HepG2 (cell line): ENCODE results near the gene CLIC5. TPM values are rescaled to one million over a fixed set of nuclear protein-coding genes. Genes with fewer than 3 reads are reported as not detected.

Source experiments
- ATAC-seq: fragments of 200-7000 bp; cut with Tn5 transposase; 3 replicates; pipeline ENCODE4 v1.9.1; 2020; ENCODE audit warnings: mild to moderate bottlenecking, moderate library complexity
- BruUV-seq: library from RNA; stranded (reverse); fragments of 400-500 nt; replicated peaks from 2 replicates; lab custom pipeline; 2021; lab: Mats Ljungman, UMichigan
- CTCF ChIA-PET: fragments of 300-600 bp; formaldehyde crosslinking; extraction: SDS; loops from one replicate; lab custom pipeline; 2021; ENCODE audit warnings: low total read pairs, inconsistent platforms, low intra/inter-chr PET ratio; lab: Yijun Ruan, JAX
- POLR2A ChIA-PET: fragments of 350-600 bp; sonication (Branson Sonifier 250); formaldehyde crosslinking; loops from one replicate; lab custom pipeline; 2020; ENCODE audit warnings: antibody characterized with exemption, inconsistent platforms; lab: Yijun Ruan, JAX
- DNase-seq: peaks from one replicate; pipeline ENCODE4 v3.0.0-alpha.2; 2015; ENCODE audit warnings: low spot score
- FAIRE-seq: peaks from 3 replicates; lab custom pipeline; 2011; peaks lifted over from hg19 to GRCh38; lab: Jason Lieb, UNC
- H2AFZ ChIP-seq: one replicate; pipeline ENCODE4 v1.6.1; 2011; ENCODE audit warnings: low read length, inconsistent platforms
- H3K27ac ChIP-seq: fragments of 300-600 bp; 3 replicates; pipeline ENCODE4 v1.8.0; 2011; ENCODE audit warnings: mixed run types, mild to moderate bottlenecking, mixed read lengths, low read length, inconsistent platforms; ENCODE audit not compliant: insufficient read depth; ENCODE audit errors: extremely low read length
- H3K27me3 ChIP-seq, 2 experiments: fragments of 200-600 bp in 1 of 2; 2 replicates in 1 of 2; 3 replicates in 1 of 2; pipeline versions ENCODE4 v1.6.0 to v1.8.0; 2011; ENCODE audit warnings: low read length in 2 of 2, mild to moderate bottlenecking in 2 of 2, moderate library complexity in 2 of 2, inconsistent platforms in 1 of 2; ENCODE audit not compliant: insufficient read depth in 2 of 2, control insufficient read depth in 1 of 2
- H3K36me3 ChIP-seq, 2 experiments: fragments of 200-600 bp in 1 of 2; replicated peaks in 1 of 2; 2 replicates in 1 of 2; 3 replicates in 1 of 2; pipeline versions ENCODE4 v1.5.1 to v1.8.0; 2011; ENCODE audit warnings: low read length in 2 of 2, inconsistent platforms in 1 of 2; ENCODE audit not compliant: insufficient read depth in 2 of 2, control insufficient read depth in 1 of 2
- H3K4me1 ChIP-seq: 2 replicates; pipeline ENCODE4 v1.5.1; 2012; ENCODE audit warnings: low read length, inconsistent platforms; ENCODE audit not compliant: insufficient read depth
- H3K4me2 ChIP-seq: 2 replicates; pipeline ENCODE4 v1.6.0; 2011; ENCODE audit warnings: low read depth, low read length, inconsistent platforms
- H3K4me3 ChIP-seq, 3 experiments: fragments of 200-600 bp in 1 of 3; sonication (generic), shearing (Covaris generic) in 1 of 3; replicated peaks in 1 of 3; 2 replicates each; pipeline ENCODE4 v1.5.1; 2011 to 2016; ENCODE audit warnings: low read length in 3 of 3, inconsistent platforms in 2 of 3, low read depth in 2 of 3, mild to moderate bottlenecking in 2 of 3, control low read depth in 1 of 3, mixed read lengths in 1 of 3; ENCODE audit not compliant: insufficient read depth in 1 of 3
- H3K79me2 ChIP-seq: one replicate; pipeline ENCODE4 v1.6.1; 2011; ENCODE audit warnings: low read length, inconsistent platforms; ENCODE audit not compliant: insufficient read depth
- H3K9ac ChIP-seq: 2 replicates; pipeline ENCODE4 v1.6.0; 2011; ENCODE audit warnings: mild to moderate bottlenecking, low read depth, low read length, inconsistent platforms; ENCODE audit not compliant: insufficient read depth
- H3K9me3 ChIP-seq: 2 replicates; pipeline ENCODE4 v1.5.1; 2012; ENCODE audit warnings: mild to moderate bottlenecking, low read length
- H4K20me1 ChIP-seq: 2 replicates; pipeline ENCODE4 v1.6.0; 2011; ENCODE audit warnings: inconsistent platforms, mild to moderate bottlenecking, low read length, moderate library complexity; ENCODE audit not compliant: insufficient read depth
- ASH2L ChIP-seq: fragments of 300-600, 200-600 bp; sonication (generic); IDR thresholded peaks from 2 replicates; pipeline ENCODE4 v1.7.0; 2017; ENCODE audit warnings: low read depth, mild to moderate bottlenecking, moderate library complexity, mixed read lengths, low read length; ENCODE audit not compliant: insufficient read length
- CCDC6 ChIP-seq: sonication (generic); formaldehyde crosslinking; IDR thresholded peaks from 2 replicates; pipeline ENCODE4 v1.8.1; 2022; ENCODE audit warnings: mild to moderate bottlenecking, missing genetic modification reagents, moderate library complexity
- DNMT1 ChIP-seq: sonication (generic); formaldehyde crosslinking; IDR thresholded peaks from 2 replicates; pipeline ENCODE4 v1.5.1; 2020; ENCODE audit warnings: mild to moderate bottlenecking, missing genetic modification reagents
- EED ChIP-seq: sonication (generic); formaldehyde crosslinking; IDR thresholded peaks from 2 replicates; pipeline ENCODE4 v1.5.0; 2020; ENCODE audit warnings: mild to moderate bottlenecking, missing genetic modification reagents
- FIP1L1 ChIP-seq: fragments of 200-400 bp; formaldehyde crosslinking; IDR thresholded peaks from 2 replicates; pipeline ENCODE4 v1.6.1; 2018; ENCODE audit warnings: low read depth, mild to moderate bottlenecking, low read length, moderate library complexity, borderline replicate concordance; ENCODE audit not compliant: insufficient read depth
- HOXA7 ChIP-seq: sonication (generic); formaldehyde crosslinking; IDR thresholded peaks from 2 replicates; pipeline ENCODE4 v1.8.1; 2022; ENCODE audit warnings: mild to moderate bottlenecking, missing genetic modification reagents, moderate library complexity
- NFYC ChIP-seq: IDR thresholded peaks from 2 replicates; pipeline ENCODE4 v1.6.1; 2016; ENCODE audit warnings: missing genetic modification reagents, missing compliant biosample characterization
- REL ChIP-seq: sonication (generic); formaldehyde crosslinking; conservative IDR thresholded peaks from 2 replicates; pipeline ENCODE4 v1.8.0; 2022; ENCODE audit warnings: mild to moderate bottlenecking, missing genetic modification reagents, moderate library complexity
- SRSF4 ChIP-seq: fragments of 200-400 bp; formaldehyde crosslinking; IDR thresholded peaks from one replicate; pipeline ENCODE4 v1.6.1; 2018; ENCODE audit warnings: mild to moderate bottlenecking, low read depth, low read length, moderate library complexity; ENCODE audit not compliant: poor library complexity, severe bottlenecking
- TRIM24 ChIP-seq: sonication (generic); formaldehyde crosslinking; IDR thresholded peaks from 2 replicates; pipeline ENCODE4 v1.8.0; 2022; ENCODE audit warnings: mild to moderate bottlenecking, missing genetic modification reagents
- ZIK1 ChIP-seq: sonication (generic); formaldehyde crosslinking; IDR thresholded peaks from 2 replicates; pipeline ENCODE4 v1.5.0; 2020; ENCODE audit warnings: mild to moderate bottlenecking, low read depth, missing genetic modification reagents, borderline replicate concordance
- ZKSCAN1 ChIP-seq: fragments of 150-350 bp; IDR thresholded peaks from 2 replicates; pipeline ENCODE4 v1.6.1; 2014; ENCODE audit warnings: low read length
- ZNF12 ChIP-seq: sonication (generic); formaldehyde crosslinking; IDR thresholded peaks from 2 replicates; pipeline ENCODE4 v1.5.0; 2020; ENCODE audit warnings: missing genetic modification reagents
- ZNF33A ChIP-seq: sonication (generic); formaldehyde crosslinking; IDR thresholded peaks from 2 replicates; pipeline ENCODE4 v1.5.1; 2020; ENCODE audit warnings: missing genetic modification reagents, mild to moderate bottlenecking, moderate library complexity, borderline replicate concordance
- ZNF761 ChIP-seq: sonication (generic); formaldehyde crosslinking; conservative IDR thresholded peaks from 2 replicates; pipeline ENCODE4 v1.4.0; 2020; ENCODE audit warnings: mild to moderate bottlenecking, missing genetic modification reagents
- ZNF83 ChIP-seq: sonication (generic); formaldehyde crosslinking; IDR thresholded peaks from 2 replicates; pipeline ENCODE4 v1.4.0; 2020; ENCODE audit warnings: missing genetic modification reagents, mild to moderate bottlenecking, borderline replicate concordance
- in situ Hi-C: cut with HindIII; loops from 2 replicates; pipeline ENCODE4 v1.10.0; 2017; ENCODE audit warnings: low pct_unique_long_range_greater_than_20kb; ENCODE audit not compliant: extremely low pct_ligation_motif_present
- intact Hi-C: fragments of 100-400 bp; cut with micrococcal nuclease; formaldehyde crosslinking; loops from one replicate; pipeline ENCODE4 v1.10.0; 2022; ENCODE audit not compliant: unreplicated experiment
- polyA plus RNA-seq, 8 experiments: library from polyadenylated mRNA; depleted of rRNA in 3 of 8; stranded (reverse) in 7 of 8; unstranded in 1 of 8; fragments of >200 nt; fragmentation: Illumina TruSeq in 4 of 8; extraction: Trizol in 4 of 8; gene quantifications; 2 replicates each; pipeline versions ENCODE4 v1.2.1 to v1.2.3, GENCODE V29; 2011 to 2016; ENCODE audit warnings: low read depth in 4 of 8, missing spikeins in 1 of 8, mixed read lengths in 1 of 8; ENCODE audit not compliant: insufficient read depth in 1 of 8
- total RNA-seq, 5 experiments: library from RNA; depleted of rRNA; stranded (reverse); fragments of >200 nt; fragmentation: Illumina TruSeq; extraction: Trizol; gene quantifications; 2 replicates each; pipeline ENCODE4 v1.2.3, GENCODE V29; 2016; ENCODE audit warnings: low read depth in 1 of 5
- TF ChIP-seq, protein P1 (sequence below): sonication (generic); formaldehyde crosslinking; IDR thresholded peaks from 2 replicates; pipeline ENCODE4 v1.5.1; 2020; ENCODE audit warnings: mild to moderate bottlenecking, moderate library complexity, missing genetic modification reagents
- TF ChIP-seq, protein P2 (sequence below): sonication (generic); formaldehyde crosslinking; IDR thresholded peaks from 2 replicates; pipeline ENCODE4 v1.4.0; 2020; ENCODE audit warnings: missing genetic modification reagents
- TF ChIP-seq, protein P3 (sequence below): sonication (generic); formaldehyde crosslinking; IDR thresholded peaks from 2 replicates; pipeline ENCODE4 v1.5.1; 2020; ENCODE audit warnings: mild to moderate bottlenecking, missing genetic modification reagents, moderate library complexity

Gene CLIC5
- total and polyA plus RNA-seq, 2 of the 13 experiments (the other 11 are each of a cell fraction or from before 2014, with no cell fraction given): not detected

DNA sequence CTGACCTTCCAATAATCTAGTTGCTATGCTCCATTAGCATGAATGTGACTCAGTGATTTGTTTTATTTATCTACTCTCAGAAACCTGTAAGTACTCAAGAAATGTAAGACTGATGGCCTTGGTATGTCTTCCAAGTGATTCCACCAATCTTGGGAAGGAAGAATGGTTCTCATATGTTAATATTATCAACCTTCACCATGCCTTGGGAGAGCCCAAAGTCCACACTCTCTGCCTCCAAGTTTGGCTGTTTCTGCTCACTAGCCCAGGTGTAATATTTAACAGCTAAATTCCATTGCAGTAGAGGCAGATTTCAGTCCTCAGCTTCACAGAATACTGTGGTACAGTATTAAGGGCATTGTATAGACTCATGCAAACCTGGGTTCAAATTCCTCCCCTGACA lies 51.8 kb downstream of the CLIC5 start:
- ATAC-seq: no peak
- Histone ChIP-seq H4K20me1 (no peaks in the 10 kb centered on the region), H3K4me3 (no peak overlapping the region), H3K36me3 (no peaks in the 10 kb centered on the region), H3K4me2 (no peak overlapping the region), H2AFZ (no peak overlapping the region), H3K9me3 (no peaks in the 10 kb centered on the region), H3K27me3 (no peaks in the 10 kb centered on the region), H3K79me2 (no peaks in the 10 kb centered on the region), H3K4me1 (no peaks in the 10 kb centered on the region), H3K27ac (no peak overlapping the region), H3K9ac (no peak overlapping the region)
- POLR2A ChIA-PET: no interaction called here
- CTCF ChIA-PET: no interaction called here
- in situ Hi-C loops (no loop called here), intact Hi-C loops (no loop called here)
- no peak for TF ChIP-seq REL (CRISPR knock-in tag)
- TF ChIP-seq, protein P1, sequence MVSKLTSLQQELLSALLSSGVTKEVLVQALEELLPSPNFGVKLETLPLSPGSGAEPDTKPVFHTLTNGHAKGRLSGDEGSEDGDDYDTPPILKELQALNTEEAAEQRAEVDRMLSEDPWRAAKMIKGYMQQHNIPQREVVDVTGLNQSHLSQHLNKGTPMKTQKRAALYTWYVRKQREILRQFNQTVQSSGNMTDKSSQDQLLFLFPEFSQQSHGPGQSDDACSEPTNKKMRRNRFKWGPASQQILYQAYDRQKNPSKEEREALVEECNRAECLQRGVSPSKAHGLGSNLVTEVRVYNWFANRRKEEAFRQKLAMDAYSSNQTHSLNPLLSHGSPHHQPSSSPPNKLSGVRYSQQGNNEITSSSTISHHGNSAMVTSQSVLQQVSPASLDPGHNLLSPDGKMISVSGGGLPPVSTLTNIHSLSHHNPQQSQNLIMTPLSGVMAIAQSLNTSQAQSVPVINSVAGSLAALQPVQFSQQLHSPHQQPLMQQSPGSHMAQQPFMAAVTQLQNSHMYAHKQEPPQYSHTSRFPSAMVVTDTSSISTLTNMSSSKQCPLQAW: no peak
- TF ChIP-seq CCDC6 (CRISPR knock-in tag): no peak
- no peak for TF ChIP-seq EED (CRISPR knock-in tag)
- TF ChIP-seq ZNF33A (CRISPR knock-in tag): no peak
- TF ChIP-seq HOXA7 (CRISPR knock-in tag): no peak
- TF ChIP-seq, protein P2, sequence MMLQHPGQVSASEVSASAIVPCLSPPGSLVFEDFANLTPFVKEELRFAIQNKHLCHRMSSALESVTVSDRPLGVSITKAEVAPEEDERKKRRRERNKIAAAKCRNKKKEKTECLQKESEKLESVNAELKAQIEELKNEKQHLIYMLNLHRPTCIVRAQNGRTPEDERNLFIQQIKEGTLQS (CRISPR knock-in tag): no peak
- TF ChIP-seq, protein P3, sequence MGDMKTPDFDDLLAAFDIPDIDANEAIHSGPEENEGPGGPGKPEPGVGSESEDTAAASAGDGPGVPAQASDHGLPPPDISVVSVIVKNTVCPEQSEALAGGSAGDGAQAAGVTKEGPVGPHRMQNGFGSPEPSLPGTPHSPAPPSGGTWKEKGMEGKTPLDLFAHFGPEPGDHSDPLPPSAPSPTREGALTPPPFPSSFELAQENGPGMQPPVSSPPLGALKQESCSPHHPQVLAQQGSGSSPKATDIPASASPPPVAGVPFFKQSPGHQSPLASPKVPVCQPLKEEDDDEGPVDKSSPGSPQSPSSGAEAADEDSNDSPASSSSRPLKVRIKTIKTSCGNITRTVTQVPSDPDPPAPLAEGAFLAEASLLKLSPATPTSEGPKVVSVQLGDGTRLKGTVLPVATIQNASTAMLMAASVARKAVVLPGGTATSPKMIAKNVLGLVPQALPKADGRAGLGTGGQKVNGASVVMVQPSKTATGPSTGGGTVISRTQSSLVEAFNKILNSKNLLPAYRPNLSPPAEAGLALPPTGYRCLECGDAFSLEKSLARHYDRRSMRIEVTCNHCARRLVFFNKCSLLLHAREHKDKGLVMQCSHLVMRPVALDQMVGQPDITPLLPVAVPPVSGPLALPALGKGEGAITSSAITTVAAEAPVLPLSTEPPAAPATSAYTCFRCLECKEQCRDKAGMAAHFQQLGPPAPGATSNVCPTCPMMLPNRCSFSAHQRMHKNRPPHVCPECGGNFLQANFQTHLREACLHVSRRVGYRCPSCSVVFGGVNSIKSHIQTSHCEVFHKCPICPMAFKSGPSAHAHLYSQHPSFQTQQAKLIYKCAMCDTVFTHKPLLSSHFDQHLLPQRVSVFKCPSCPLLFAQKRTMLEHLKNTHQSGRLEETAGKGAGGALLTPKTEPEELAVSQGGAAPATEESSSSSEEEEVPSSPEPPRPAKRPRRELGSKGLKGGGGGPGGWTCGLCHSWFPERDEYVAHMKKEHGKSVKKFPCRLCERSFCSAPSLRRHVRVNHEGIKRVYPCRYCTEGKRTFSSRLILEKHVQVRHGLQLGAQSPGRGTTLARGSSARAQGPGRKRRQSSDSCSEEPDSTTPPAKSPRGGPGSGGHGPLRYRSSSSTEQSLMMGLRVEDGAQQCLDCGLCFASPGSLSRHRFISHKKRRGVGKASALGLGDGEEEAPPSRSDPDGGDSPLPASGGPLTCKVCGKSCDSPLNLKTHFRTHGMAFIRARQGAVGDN (CRISPR knock-in tag): no peak
- TF ChIP-seq DNMT1 (CRISPR knock-in tag): no peak
- no peak for TF ChIP-seq ASH2L
- no peak for TF ChIP-seq NFYC (CRISPR knock-in tag)
- no peak for TF ChIP-seq ZKSCAN1
- no peak for TF ChIP-seq ZNF83 (CRISPR knock-in tag)
- TF ChIP-seq ZNF12 (CRISPR knock-in tag): no peak
- TF ChIP-seq SRSF4: no peak
- TF ChIP-seq ZNF761 (CRISPR knock-in tag): no peak
- no peak for TF ChIP-seq TRIM24 (CRISPR knock-in tag)
- TF ChIP-seq ZIK1 (CRISPR knock-in tag): no peak
- no peak for TF ChIP-seq FIP1L1
- DNase-seq: no peak
- no TSS peak for BruUV-seq
- FAIRE-seq: no peak
